Stomach (tissue), 9 donors: ENCODE measurements around the gene SLC27A1. TPM values are rescaled to one million over a fixed set of nuclear protein-coding genes. Genes with fewer than 3 reads are reported as not detected.
"Not testable (repeated sequence)": the region's sequence is repeated elsewhere in the genome, so short reads cannot be mapped to it uniquely, and the experiment has no call there.

Source experiments
- DNase-seq, 2 donors: peaks; one replicate each; pipeline versions ENCODE4 v3.0.0 to v3.0.0-alpha.2; 2013 to 2019
- H3K27ac ChIP-seq, 5 donors: fragments of 200-600 bp in 4 of 5; sonication (generic) in 4 of 5; one replicate each; pipeline ENCODE4 v1.5.1; 2013 to 2019; ENCODE audit warnings: mild to moderate bottlenecking in 1 of 5, moderate library complexity in 1 of 5
- H3K27me3 ChIP-seq, 3 donors: fragments of 200-600 bp; sonication (generic); one replicate each; pipeline ENCODE4 v1.5.1; 2017 to 2019; ENCODE audit warnings: mixed run types in 1 of 3
- H3K36me3 ChIP-seq, 4 donors: fragments of 200-600 bp; sonication (generic); 1 replicate in 3 of 4; 2 replicates in 1 of 4; pipeline ENCODE4 v1.5.1; 2016 to 2019
- H3K4me1 ChIP-seq, 4 donors: fragments of 200-600 bp; sonication (generic); one replicate each; pipeline ENCODE4 v1.5.1; 2016 to 2019
- H3K4me3 ChIP-seq, 4 donors: fragments of 200-600 bp; sonication (generic) in 3 of 4; one replicate each; pipeline ENCODE4 v1.5.1; 2016 to 2019; ENCODE audit warnings: mild to moderate bottlenecking in 1 of 4
- H3K9me3 ChIP-seq, 4 donors: fragments of 200-600 bp; sonication (generic); one replicate each; pipeline ENCODE4 v1.5.1; 2016 to 2019
- EP300 ChIP-seq: sonication (generic); formaldehyde crosslinking; IDR thresholded peaks from one replicate; pipeline ENCODE4 v1.6.1; 2017; ENCODE audit warnings: antibody characterized with exemption
- POLR2A ChIP-seq, 4 donors: fragments of 450-650 bp; IDR thresholded peaks; one replicate each; pipeline ENCODE4 v1.6.1; 2016; ENCODE audit warnings: antibody characterized with exemption in 4 of 4, control low read depth in 2 of 4, mild to moderate bottlenecking in 1 of 4, moderate library complexity in 1 of 4
- POLR2AphosphoS5 ChIP-seq, 3 donors: sonication (generic); formaldehyde crosslinking; IDR thresholded peaks; one replicate each; pipeline ENCODE4 v1.6.1; 2016; ENCODE audit warnings: antibody characterized with exemption in 3 of 3
- WGBS, 5 donors: extraction: QIAGEN DNeasy Blood & Tissue Kit in 3 of 5; methylation state at CpG; one replicate each; pipeline versions ENCODE4 v1.1.5 to v1.1.7; 2013 to 2018; 5-methylcytosine and 5-hydroxymethylcytosine counted together
- intact Hi-C: fragments of 100-400 bp; cut with DNase I; formaldehyde crosslinking; loops from one replicate; pipeline ENCODE4 v1.15.1; 2023; ENCODE audit warnings: low total_unique reads
- polyA plus RNA-seq, 3 donors: library from polyadenylated mRNA; stranded (reverse); fragments of 200-250 nt; gene quantifications; one replicate each; pipeline ENCODE4 v1.2.3, GENCODE V29; 2013
- total RNA-seq, 5 donors: library from RNA; depleted of rRNA; stranded (reverse); fragments of >200 nt; gene quantifications; one replicate each; pipeline versions ENCODE4 v1.1.0 to v1.2.3, GENCODE V29; 2014 to 2016
- TF ChIP-seq, protein P1 (sequence below), 7 experiments: fragments of 450-650 bp in 4 of 7; fragments of 200-600 bp in 3 of 7; sonication (generic) in 3 of 7; IDR thresholded peaks; one replicate each; pipeline ENCODE4 v1.5.1; 2016 to 2019; ENCODE audit warnings: antibody characterized with exemption in 7 of 7, control low read depth in 2 of 7, mild to moderate bottlenecking in 1 of 7
- donor health status: healthy with polysubstance abuse.
- donor health status: Bipolar disorder and iron deficiency.
- donor health status: healthy.

SLC27A1 gene
- total and polyA plus RNA-seq, 8 donors, result 4.0 to 116 (median 12.1) TPM

DNA sequence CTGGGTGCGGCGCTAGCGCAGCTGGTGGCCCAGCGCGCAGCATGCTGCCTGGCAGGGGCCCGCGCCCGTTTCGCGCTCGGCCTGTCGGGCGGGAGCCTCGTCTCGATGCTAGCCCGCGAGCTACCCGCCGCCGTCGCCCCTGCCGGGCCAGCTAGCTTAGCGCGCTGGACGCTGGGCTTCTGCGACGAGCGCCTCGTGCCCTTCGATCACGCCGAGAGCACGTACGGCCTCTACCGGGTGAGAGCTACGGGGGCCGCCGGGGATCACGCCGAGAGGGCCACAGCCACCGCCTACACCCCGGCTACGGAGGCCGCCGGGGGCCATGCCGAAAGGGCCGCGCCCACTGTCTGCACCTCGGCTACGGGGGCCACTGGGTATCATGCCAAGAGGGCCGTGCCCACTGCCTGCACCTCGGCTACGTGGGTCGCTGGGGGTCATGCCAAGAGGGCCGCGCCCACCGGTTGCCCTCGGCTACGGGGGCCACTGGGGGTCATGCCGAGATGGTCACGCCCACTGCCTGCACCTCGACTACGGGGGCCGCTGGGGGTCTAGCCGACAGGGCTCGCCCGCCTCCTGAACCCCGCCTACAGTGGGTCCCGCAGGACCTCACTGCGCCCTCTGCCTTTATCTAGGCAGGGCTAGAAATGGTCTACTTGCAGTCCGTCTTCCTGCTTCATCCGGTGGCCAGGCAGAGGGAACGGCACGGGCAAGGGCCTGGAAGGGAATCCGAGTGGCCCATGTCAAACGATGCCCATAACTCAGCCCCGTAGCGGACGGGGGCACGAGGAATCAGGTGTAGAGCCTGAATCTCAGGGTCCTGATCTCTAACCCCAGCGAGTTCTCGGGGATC is 41.6 kb downstream of the SLC27A1 start:
- Histone ChIP-seq H3K27ac (peak overlapping the region; percentile 90 to 100 (median 99)), H3K27me3 (no peaks in the 10 kb centered on the region), H3K4me3 (peak overlapping the region; percentile 62 to 93 (median 88)), H3K4me1 (peaks cover 20 to 54% (median 40%) of the 10 kb centered on the region in 4 donors), H3K9me3 (peaks cover 0 to 1% (median under 1%) of the 10 kb centered on the region in 4 donors), H3K36me3 (peaks cover 7 to 14% (median 13%) of the 10 kb centered on the region in 4 donors)
- DNase-seq, result peak; percentile 85 to 96
- TF ChIP-seq, protein P1, sequence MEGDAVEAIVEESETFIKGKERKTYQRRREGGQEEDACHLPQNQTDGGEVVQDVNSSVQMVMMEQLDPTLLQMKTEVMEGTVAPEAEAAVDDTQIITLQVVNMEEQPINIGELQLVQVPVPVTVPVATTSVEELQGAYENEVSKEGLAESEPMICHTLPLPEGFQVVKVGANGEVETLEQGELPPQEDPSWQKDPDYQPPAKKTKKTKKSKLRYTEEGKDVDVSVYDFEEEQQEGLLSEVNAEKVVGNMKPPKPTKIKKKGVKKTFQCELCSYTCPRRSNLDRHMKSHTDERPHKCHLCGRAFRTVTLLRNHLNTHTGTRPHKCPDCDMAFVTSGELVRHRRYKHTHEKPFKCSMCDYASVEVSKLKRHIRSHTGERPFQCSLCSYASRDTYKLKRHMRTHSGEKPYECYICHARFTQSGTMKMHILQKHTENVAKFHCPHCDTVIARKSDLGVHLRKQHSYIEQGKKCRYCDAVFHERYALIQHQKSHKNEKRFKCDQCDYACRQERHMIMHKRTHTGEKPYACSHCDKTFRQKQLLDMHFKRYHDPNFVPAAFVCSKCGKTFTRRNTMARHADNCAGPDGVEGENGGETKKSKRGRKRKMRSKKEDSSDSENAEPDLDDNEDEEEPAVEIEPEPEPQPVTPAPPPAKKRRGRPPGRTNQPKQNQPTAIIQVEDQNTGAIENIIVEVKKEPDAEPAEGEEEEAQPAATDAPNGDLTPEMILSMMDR (IDR thresholded peaks at IDR 0.05), result peak in 1 of 7 experiments; percentile 10
- TF ChIP-seq POLR2AphosphoS5 (IDR thresholded peaks at IDR 0.05) (peak; percentile 33 to 51 (median 47)), POLR2A (IDR thresholded peaks at IDR 0.05) (peak in 1 of 4 donors; percentile 47), EP300 (no peak)
- 1 to 2% (median 1%) methylated on average over 12 to 82 of the region's 82 CpGs for WGBS, 5 donors
- intact Hi-C loops, result no loop called here

DNA sequence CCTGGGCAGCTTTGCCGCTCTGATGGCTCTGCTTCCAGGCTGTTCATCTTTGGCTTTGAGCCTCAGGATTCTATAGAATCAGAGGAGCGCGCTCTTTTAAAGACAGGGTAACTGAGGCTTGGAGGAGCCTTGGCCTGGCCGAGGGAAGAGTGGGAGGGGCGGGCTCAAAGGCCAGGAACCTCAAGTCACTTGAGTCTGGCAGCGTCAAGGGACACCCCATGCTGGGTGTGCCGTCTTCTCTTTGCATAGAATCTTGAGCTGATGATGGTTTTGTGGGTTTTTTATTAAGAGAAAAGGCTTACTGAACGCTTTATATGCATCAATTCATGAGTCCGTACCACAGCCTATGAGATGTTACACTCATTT is 42.2 kb downstream of the SLC27A1 start:
- Histone ChIP-seq H3K27me3 (no peaks in the 10 kb centered on the region), H3K9me3 (peaks cover 2 to 7% (median 5%) of the 10 kb centered on the region in 4 donors), H3K36me3 (peaks cover 13 to 20% (median 19%) of the 10 kb centered on the region in 4 donors), H3K4me3 (peak overlapping the region; percentile 62 to 93 (median 88)), H3K27ac (peak overlapping the region; percentile 90 to 100 (median 99)), H3K4me1 (peaks cover 20 to 51% (median 40%) of the 10 kb centered on the region in 4 donors)
- TF ChIP-seq, protein P1 (IDR thresholded peaks at IDR 0.05), result no peak
- no peak for DNase-seq
- intact Hi-C loops, result no loop called here
- WGBS, 5 donors, result 47 to 55% (median 50%) methylated on average over 9 of the region's 9 CpGs

DNA sequence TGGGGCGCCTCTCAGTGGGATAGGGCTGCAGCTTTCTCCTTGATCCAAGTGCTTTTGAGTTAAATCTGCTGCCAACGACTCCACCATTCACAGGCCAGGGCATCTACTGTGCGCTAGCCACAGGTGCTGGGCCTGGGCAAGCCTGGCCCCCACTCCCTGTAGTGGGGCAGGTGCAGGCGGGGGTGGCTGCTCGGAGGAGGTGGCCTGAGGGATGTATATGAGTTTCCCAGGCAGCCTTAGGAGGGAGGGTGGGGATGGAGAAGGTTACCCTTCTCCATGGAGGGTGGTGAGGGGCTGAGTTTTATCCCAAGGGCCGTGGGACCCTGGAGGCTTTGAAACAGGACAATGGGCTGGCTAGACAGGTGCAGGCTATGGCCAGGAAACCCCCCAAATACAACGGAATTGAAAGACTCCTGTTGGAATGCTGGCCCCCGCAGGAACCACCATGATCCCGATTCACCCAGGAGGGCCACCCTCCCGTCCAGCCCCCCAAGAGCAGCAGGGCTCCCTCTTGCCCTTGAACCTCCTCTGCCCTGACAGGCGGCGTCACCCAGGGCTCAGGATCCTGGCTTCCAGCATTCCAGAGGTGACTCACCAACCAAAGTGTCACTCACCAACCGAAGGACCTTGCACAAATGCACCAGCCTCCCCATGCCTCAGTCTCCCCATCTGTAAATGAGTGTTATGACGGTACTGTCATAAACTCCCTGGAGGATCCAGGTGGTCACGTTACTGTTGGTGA is 45.3 kb downstream of the SLC27A1 start:
- Histone ChIP-seq H3K36me3 (peaks cover 19 to 48% (median 47%) of the 10 kb centered on the region in 4 donors), H3K9me3 (peaks cover 4 to 18% (median 13%) of the 10 kb centered on the region in 4 donors), H3K4me3 (no peak overlapping the region), H3K27ac (no peak overlapping the region), H3K4me1 (peaks cover 10 to 22% (median 18%) of the 10 kb centered on the region in 4 donors), H3K27me3 (no peaks in the 10 kb centered on the region)
- DNase-seq, result no peak
- intact Hi-C loops, result no loop called here
- WGBS, 5 donors, result 86 to 100% (median 91%) methylated on average over 4 to 15 of the region's 15 CpGs
- TF ChIP-seq, protein P1 (IDR thresholded peaks at IDR 0.05), result no peak
- TF ChIP-seq EP300 (no peak), POLR2AphosphoS5 (IDR thresholded peaks at IDR 0.05) (no peak), POLR2A (IDR thresholded peaks at IDR 0.05) (no peak)

DNA sequence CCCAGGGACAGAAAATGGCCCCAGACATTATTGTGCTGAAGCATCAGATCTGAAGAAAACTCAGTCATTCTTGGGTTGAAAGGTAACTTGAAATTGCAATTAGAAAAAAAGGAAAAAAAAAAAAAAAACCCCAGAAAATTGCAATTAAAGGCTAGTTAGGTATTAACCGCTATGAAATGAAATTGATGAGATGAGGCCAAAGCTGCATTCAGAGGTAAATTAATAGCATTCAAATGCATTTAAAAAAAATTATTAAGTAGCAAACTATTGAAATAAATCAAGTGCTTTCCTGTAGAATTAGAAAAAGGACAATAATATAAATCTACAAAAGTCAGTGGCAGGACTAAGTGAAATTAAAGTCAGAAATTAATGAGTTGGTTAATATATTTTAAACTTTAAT is 47.6 kb downstream of the SLC27A1 start:
- no peaks in the 10 kb centered on the region for H3K27me3 ChIP-seq
- no peak overlapping the region for H3K27ac ChIP-seq
- intact Hi-C loops, result no loop called here
- peaks cover 4 to 18% (median 13%) of the 10 kb centered on the region in 4 donors for H3K9me3 ChIP-seq
- H3K4me3 ChIP-seq, result no peak overlapping the region
- no peak for DNase-seq
- TF ChIP-seq POLR2A (IDR thresholded peaks at IDR 0.05) (no peak), EP300 (no peak), POLR2AphosphoS5 (IDR thresholded peaks at IDR 0.05) (no peak)
- TF ChIP-seq, protein P1 (IDR thresholded peaks at IDR 0.05), result no peak
- peaks cover 22 to 58% (median 57%) of the 10 kb centered on the region in 4 donors for H3K36me3 ChIP-seq
- H3K4me1 ChIP-seq, result peaks cover under 1 to 15% (median 9%) of the 10 kb centered on the region in 4 donors
- 88 to 100% (median 98%) methylated on average over 1 of the region's 1 CpG for WGBS, 5 donors

DNA sequence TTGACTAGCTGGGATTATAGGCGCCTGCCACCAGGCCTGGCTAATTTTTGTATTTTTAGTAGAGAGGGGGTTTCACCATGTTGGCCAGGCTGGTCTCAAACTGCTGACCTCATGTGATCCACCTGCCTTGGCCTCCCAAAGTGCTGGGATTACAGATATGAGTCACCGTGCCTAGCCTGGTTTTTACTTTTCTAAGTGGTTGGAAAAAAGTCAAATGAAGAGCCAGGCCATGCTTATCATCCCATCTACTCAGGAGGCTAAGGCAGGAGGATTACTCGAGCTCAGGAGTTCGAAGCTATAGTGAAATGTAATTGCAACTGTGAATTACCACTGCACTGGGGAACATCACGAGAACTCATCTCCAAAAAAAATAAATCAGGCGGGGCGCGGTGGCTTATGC is 48.3 kb downstream of the SLC27A1 start:
- 89 to 96% (median 91%) methylated on average over 8 of the region's 8 CpGs for WGBS, 5 donors
- peaks cover 22 to 58% (median 57%) of the 10 kb centered on the region in 4 donors for H3K36me3 ChIP-seq
- DNase-seq, result not testable (repeated sequence)

More for the DNA sequence above, 48.3 kb downstream of the SLC27A1 start:
- H3K27ac ChIP-seq, intact Hi-C loops, H3K4me3 ChIP-seq, H3K27me3 ChIP-seq: not testable (repeated sequence)
- Histone ChIP-seq H3K9me3 (peaks cover 4 to 18% (median 13%) of the 10 kb centered on the region in 4 donors), H3K4me1 (peaks cover 0 to 15% (median 14%) of the 10 kb centered on the region in 4 donors)
